ENCODE measurements around the gene MPPED2.

The MPPED2 gene

GRCh38 chr11:30365793-30366517, 220.2 kb downstream of the MPPED2 start:
- no peaks in the 10 kb centered on the region for H3K9me3 ChIP-seq (replicated peaks; ENCODE audit: low read length)
- H3K27me3 ChIP-seq (ENCODE audit: control insufficient read depth, insufficient read depth, low read length): no peaks in the 10 kb centered on the region
- H3K4me3 ChIP-seq (ENCODE audit: low read length): no peak overlapping the region
- H3K4me1 ChIP-seq (ENCODE audit: control insufficient read depth, insufficient read depth, low read length): no peaks in the 10 kb centered on the region
- no peaks in the 10 kb centered on the region for H3K36me3 ChIP-seq (ENCODE audit: insufficient read depth, low read length)
- H3K4me2 ChIP-seq (ENCODE audit: low read length): no peak overlapping the region
- no peak overlapping the region for H3K9ac ChIP-seq (ENCODE audit: low read depth, low read length)

GRCh38 chr11:30364837-30365482, 221.2 kb downstream of the MPPED2 start:
- Histone ChIP-seq H3K9me3 (replicated peaks; ENCODE audit: low read length) (no peaks in the 10 kb centered on the region), H3K36me3 (ENCODE audit: insufficient read depth, low read length) (no peaks in the 10 kb centered on the region), H3K4me1 (ENCODE audit: control insufficient read depth, insufficient read depth, low read length) (no peaks in the 10 kb centered on the region), H3K4me3 (ENCODE audit: low read length) (no peak overlapping the region), H3K4me2 (ENCODE audit: low read length) (no peak overlapping the region), H3K27me3 (ENCODE audit: control insufficient read depth, insufficient read depth, low read length) (no peaks in the 10 kb centered on the region), H3K9ac (ENCODE audit: low read depth, low read length) (no peak overlapping the region)

GRCh38 chr11:30364139-30364836, 221.9 kb downstream of the MPPED2 start:
- no peaks in the 10 kb centered on the region for H3K9me3 ChIP-seq (replicated peaks; ENCODE audit: low read length)
- H3K36me3 ChIP-seq (ENCODE audit: insufficient read depth, low read length): no peaks in the 10 kb centered on the region
- no peaks in the 10 kb centered on the region for H3K4me1 ChIP-seq (ENCODE audit: control insufficient read depth, insufficient read depth, low read length)
- no peak overlapping the region for H3K4me3 ChIP-seq (ENCODE audit: low read length)
- no peak overlapping the region for H3K9ac ChIP-seq (ENCODE audit: low read depth, low read length)
- no peaks in the 10 kb centered on the region for H3K27me3 ChIP-seq (ENCODE audit: control insufficient read depth, insufficient read depth, low read length)
- no peak overlapping the region for H3K4me2 ChIP-seq (ENCODE audit: low read length)

- Histone ChIP-seq H3K4me3 (ENCODE audit: low read length) (no peak overlapping the region), H3K4me2 (ENCODE audit: low read length) (no peak overlapping the region), H3K27me3 (ENCODE audit: control insufficient read depth, insufficient read depth, low read length) (peaks cover 3% of the 10 kb centered on the region), H3K36me3 (ENCODE audit: insufficient read depth, low read length) (no peaks in the 10 kb centered on the region), H3K4me1 (ENCODE audit: control insufficient read depth, insufficient read depth, low read length) (no peaks in the 10 kb centered on the region), H3K9me3 (replicated peaks; ENCODE audit: low read length) (no peaks in the 10 kb centered on the region), H3K9ac (ENCODE audit: low read depth, low read length) (no peak overlapping the region)
Observed at GRCh38 chr11:30360741-30361140, 225.4 kb downstream of the MPPED2 start.
